ENCODE data around the gene ACSS3. TPM values are rescaled to one million over a fixed set of nuclear protein-coding genes. Genes with fewer than 3 reads are reported as not detected.

The ACSS3 gene
- total RNA-seq, 1 donor = 26.8 TPM

DNA sequence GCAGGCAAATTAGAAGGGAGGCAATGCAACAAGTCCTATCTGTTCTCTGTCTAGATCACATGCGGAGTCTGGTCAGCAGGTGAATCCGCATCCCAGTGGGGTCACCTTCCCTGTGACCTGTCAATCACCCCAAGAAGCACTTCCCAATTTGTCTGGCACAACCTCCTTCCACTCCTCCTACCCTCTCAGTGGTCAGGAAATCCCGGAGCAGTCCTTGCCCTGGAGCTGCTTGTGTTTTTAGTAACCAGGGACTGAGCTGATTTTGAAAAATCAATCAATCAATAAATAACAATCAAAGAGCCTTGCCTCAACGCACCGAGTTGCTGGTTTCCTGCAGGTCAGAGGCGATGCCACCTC, 572 bp upstream of the ACSS3 start:
- DNase-seq (ENCODE audit: low read depth) = no peak
- peak overlapping the region; percentile 57 for H3K4me3 ChIP-seq (ENCODE audit: low read depth, low read length)
- TF ChIP-seq, protein P1, sequence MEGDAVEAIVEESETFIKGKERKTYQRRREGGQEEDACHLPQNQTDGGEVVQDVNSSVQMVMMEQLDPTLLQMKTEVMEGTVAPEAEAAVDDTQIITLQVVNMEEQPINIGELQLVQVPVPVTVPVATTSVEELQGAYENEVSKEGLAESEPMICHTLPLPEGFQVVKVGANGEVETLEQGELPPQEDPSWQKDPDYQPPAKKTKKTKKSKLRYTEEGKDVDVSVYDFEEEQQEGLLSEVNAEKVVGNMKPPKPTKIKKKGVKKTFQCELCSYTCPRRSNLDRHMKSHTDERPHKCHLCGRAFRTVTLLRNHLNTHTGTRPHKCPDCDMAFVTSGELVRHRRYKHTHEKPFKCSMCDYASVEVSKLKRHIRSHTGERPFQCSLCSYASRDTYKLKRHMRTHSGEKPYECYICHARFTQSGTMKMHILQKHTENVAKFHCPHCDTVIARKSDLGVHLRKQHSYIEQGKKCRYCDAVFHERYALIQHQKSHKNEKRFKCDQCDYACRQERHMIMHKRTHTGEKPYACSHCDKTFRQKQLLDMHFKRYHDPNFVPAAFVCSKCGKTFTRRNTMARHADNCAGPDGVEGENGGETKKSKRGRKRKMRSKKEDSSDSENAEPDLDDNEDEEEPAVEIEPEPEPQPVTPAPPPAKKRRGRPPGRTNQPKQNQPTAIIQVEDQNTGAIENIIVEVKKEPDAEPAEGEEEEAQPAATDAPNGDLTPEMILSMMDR (IDR thresholded peaks at IDR 0.05; ENCODE audit: insufficient read depth, low read depth, low read length) = no peak

DNA sequence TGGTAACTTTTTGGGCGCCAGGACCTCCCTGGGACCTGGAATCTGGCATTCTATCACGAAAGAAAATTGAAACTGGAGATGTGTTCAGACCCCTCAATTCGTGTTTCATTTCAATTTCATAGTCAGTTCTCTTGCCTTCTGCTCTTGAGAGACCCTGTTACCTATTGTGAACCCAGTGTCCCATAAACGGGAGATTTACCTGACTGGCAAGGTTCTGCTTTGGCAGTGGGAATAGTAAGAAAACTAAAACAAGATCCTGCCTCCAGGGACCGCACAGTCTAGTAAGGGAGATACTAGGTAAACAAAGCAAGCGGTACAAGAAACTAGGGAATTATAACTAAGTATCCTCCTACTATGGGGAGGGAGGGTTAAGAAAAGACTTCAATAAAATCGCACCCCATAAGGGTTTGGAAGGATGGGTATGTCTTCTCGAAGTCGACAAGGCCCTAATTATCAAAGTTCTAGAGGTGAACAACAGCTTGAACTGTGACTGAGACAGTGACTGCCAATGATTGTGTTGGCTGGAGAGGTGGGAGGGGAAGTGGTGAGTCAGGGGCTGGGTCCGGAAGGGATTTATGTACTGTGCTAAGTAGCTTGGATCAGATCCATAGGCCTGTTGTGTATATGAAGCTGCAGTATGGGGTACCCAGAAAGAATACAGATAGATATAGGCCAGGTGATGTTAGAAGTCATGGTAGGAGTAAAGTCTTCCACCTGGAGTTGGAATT, 754 bp downstream of the ACSS3 start:
- peak; percentile 46 for DNase-seq (ENCODE audit: low read depth)
- TF ChIP-seq, protein P1 (IDR thresholded peaks at IDR 0.05; ENCODE audit: insufficient read depth, low read depth, low read length) = no peak
- peak overlapping the region; percentile 57 for H3K4me3 ChIP-seq (ENCODE audit: low read depth, low read length)

DNA sequence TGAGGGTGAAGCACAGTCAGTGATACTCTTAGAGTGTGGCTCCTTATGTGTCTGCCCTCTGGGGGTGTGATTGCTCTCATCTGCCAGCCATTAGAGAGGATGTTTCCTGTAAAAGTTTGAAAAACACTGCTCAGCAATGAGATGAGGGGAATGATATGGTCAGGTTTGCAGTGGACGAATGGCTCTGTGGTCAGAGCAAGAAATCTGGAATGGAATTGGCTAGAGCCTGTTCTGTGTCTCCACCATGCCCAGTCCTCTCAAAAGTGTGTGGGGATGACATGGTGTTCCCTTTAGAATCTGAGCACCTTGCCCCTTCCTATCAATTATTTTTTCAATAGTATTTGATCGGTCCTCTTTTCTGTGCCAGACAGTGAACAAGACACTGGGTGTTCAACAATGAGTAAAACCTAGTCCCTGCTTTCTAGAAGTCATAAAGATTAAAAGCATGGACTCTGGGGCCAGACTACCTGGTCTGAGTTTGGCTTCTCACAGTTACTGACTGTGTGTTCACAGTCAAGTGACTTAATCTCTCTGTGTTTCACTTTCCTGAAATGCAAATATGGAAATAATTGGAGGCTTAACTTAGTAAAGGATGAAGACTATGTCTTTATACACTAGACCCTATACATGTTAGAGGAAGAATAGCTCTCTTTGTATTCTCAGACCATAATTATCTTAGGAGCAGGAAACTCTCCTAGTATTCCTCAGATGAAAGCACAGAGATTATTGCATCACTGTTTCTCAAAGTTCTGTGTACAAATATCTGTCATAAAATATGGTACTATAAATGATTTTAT, 1.6 kb downstream of the ACSS3 start:
- no peak overlapping the region for H3K4me3 ChIP-seq (ENCODE audit: low read depth, low read length)
- DNase-seq (ENCODE audit: low read depth) = no peak
- TF ChIP-seq, protein P1 (IDR thresholded peaks at IDR 0.05; ENCODE audit: insufficient read depth, low read depth, low read length) = no peak

DNA sequence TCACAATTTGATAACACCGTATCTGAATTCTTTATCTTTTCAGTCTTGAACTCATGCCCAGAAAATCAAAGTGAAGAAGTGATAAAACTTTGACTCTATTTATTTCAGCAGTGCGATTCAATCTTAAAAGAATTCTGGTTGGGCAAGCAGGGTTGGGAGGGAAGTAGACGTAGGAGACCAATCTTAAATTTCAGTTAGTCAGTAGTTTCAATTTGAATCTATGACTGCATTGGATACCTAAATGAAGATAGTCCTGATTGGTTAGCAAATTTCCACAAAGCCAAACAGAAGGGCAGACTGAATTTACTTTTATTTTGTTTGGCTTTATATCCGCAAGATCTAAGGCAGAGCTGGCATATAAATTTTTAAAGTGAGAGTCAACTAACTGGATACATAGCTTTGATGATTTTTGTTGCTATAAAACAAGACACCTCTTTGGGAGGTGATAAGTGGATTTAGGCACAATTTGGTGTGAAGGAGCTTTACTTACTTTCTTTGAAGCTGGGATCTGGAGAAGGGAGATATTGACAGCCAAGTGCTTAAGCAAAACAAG, 2.6 kb downstream of the ACSS3 start:
- DNase-seq (ENCODE audit: low read depth) = peak; percentile 50
- no peak overlapping the region for H3K4me3 ChIP-seq (ENCODE audit: low read depth, low read length)
- TF ChIP-seq, protein P1 (IDR thresholded peaks at IDR 0.05; ENCODE audit: insufficient read depth, low read depth, low read length) = no peak

DNA sequence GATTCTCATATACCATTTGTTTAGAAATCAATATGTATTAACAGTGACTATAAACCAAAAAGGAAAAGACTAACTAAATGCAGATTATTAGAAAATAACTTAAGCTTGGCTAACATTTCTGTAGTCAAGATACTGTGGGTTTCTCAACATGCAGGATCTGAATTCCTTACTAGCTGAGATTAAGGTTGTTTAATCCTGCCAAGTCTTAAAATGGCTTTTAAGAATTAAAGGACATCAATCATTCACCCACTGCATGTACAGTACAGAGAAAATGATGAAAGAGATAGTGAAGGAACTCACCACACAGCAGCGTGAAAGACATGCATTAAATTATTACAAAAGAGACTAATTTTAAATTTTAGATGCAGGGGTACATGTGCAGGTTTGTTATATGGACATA, 3.8 kb downstream of the ACSS3 start:
- H3K4me3 ChIP-seq (ENCODE audit: low read depth, low read length) = no peak overlapping the region
- no peak for DNase-seq (ENCODE audit: low read depth)
- TF ChIP-seq, protein P1 (IDR thresholded peaks at IDR 0.05; ENCODE audit: insufficient read depth, low read depth, low read length) = no peak

DNA sequence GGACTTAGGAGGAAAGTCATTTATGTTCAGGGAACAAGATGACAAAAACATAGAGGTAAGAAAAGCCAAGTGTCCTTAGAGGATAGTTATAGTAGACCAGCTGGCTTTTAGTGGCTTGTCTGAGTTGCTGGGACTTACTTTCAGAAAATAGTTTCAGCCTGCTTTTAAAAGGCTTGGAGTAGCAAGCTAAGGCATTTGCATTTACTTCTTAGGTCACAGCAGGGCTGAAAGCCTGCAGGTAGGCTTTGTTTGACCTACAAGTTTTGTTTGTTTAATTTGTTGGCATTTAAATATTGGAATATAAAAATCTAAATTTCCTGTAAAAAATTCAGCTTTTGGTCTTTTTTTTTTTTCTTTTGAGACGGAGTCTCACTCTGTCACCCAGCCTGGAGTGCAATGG, 5.1 kb downstream of the ACSS3 start:
- DNase-seq (ENCODE audit: low read depth) = no peak
- no peak overlapping the region for H3K4me3 ChIP-seq (ENCODE audit: low read depth, low read length)
- TF ChIP-seq, protein P1 (IDR thresholded peaks at IDR 0.05; ENCODE audit: insufficient read depth, low read depth, low read length) = no peak

All from fibroblast of villous mesenchyme (primary cell).